ENCODE data around the gene TMEM117.
"Not testable (repeated sequence)": the region's sequence is repeated elsewhere in the genome, so short reads cannot be mapped to it uniquely, and the experiment has no call there.

Gene TMEM117

GRCh38 chr12:44031472-44032185 is 195.7 kb downstream of the TMEM117 start:
- no peak for DNase-seq

DNA sequence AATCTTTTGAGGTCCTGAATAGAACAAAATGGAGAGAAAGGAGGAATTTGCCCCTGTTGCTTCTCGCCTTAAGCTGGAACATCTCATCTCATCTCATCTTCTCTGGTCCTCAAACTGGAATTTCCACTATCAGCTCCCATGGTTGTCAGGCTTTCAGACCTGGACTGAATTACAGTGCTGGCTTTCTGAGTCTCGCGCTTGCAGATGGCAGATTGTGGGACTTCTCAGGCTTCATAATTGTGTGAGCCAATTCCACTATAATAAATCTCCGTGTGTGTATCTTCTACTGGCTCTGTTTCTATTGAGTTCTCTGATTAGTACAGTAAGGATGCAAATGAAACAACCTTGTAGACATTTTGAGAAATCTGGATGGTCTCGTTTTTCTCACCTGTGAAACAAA is 199.0 kb downstream of the TMEM117 start:
- DNase-seq = no peak

DNA sequence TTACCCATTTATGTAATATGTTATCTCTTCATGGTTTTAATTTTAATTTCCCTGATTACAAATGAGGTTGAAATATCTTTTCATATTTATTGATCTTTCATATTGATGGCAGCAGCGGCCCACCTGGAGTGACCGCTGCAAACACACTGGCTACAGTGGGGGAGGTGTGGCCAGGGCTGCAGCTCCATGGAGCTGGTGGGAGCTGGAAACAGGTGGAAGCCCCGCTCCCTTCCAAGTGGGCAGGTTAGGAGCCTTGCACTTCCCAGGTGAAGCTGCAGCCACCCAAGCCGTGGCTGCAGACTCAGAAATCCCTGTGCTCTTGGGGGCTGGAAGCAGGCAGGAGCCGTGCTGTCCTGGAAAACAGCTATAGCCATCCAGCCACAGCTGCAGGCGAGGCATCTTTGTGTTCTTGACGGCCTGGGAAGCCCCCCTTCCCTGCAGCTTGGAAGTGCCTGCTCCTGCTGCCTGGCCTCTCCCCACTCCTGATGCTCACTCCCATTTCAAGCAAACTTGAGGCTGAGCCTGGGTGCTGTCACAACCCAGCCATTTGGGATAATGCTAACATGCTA is 201.1 kb downstream of the TMEM117 start:
- no peak for DNase-seq

DNA sequence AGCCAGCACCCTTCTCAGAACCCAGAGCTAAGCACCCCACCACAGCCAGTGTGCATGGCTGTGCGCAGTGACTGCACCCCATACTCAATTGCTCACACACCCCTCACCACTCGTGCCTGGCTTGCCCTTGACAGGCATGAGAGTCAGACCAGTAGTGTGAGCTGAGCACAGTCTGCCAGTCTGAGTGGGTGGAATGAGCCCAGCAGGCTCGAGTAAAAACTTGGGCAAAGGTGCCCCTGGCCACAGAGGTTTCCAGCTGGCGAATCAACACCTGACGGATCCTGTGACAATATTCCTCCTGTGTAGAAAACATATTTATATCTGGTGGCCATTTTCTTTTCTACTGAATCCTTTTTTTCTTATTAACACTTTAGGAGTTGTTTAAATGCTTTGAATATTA is 202.5 kb downstream of the TMEM117 start:
- DNase-seq = no peak

- not testable (repeated sequence) for DNase-seq
These were observed 208.6 kb downstream of the TMEM117 start for GRCh38 chr12:44044491-44044890.

DNA sequence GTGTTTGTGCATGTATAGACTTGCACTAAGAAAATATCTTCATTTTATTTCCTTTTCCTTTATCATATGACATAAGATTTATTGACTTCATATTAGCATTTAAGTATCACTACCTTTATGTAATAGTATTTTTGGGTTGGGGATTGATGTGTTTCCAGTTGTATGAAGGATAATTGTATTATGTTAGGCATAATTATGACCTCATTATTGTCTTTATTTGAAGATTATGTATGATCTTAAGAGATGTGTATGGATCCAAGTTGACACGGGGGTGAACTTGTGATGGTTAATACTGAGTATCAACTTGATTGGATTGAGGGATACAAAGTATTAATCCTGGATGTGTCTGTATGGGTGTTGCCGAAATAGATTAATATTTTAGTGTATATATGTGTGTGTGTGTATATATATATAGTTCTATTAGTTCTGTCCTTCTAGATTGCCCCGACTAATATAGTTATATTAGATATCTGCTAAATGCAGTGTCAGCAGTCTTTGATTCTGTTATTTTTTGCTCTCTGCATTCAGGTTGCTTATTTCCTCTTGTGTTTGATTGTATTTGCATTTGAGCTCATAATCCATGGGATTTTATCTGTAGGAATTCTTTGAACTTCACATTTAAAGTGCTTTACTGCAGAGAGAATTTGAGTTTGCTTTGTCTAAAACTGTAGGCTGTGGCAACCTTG is 211.0 kb downstream of the TMEM117 start:
- DNase-seq = no peak

DNA sequence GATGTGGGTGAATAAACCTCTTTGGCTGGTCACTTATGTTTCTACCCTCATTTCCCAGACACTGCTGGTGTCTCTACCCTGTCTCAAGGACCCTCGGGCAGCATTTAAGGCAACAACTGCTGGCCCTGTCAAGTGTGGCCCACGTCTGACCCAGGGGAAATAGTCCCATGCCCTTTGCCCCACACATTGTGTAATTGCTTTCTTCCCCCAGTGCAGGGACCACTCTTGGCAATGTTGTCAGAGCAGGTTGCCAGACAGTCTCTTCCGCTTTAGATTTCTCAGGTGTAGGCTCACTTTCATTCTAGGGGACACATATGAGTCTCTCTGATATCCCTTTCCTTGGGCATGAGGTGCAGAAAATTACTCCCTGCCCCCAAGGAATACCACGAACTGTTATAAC is 216.7 kb downstream of the TMEM117 start:
- no peak for DNase-seq

GRCh38 chr12:44053549-44054127 is 217.8 kb downstream of the TMEM117 start:
- no peak for DNase-seq

DNA sequence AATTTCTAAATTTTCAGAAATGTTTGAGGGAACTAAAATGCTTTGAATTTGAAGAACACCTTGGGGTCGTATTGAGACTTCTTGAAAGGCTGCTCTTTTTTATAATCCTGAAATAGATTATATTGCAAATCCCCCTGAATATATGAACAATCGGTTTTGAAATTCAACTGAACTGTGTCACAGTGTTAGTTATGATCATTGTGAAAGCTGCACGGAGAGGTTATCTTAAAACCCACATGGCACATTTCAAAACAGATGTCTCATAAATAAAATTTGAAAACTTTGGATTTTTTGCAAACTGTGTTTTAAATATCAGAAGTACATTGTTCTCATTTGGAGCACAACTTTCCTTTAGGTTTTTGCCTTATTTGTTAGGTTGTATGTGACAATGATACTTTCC is 218.4 kb downstream of the TMEM117 start:
- no peak for DNase-seq

DNA sequence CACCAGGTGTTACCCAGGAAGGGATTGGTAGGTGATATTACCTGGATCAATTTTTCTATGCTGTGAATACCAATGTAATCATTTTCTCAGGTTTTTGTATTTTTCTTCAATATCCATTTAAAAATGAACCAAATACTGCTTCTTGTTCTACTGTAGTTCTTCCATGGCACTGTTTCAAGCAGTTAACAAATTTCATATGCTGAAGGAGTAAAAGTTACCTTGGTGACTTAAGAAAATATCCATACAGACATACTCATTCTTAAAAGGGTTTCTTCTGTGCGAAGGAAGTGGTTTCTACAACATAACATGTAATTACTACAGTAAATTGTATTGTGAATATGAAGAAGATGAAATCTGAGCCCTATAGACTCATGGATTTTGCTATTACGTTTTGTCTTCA is 222.5 kb downstream of the TMEM117 start:
- no peak for DNase-seq

DNA sequence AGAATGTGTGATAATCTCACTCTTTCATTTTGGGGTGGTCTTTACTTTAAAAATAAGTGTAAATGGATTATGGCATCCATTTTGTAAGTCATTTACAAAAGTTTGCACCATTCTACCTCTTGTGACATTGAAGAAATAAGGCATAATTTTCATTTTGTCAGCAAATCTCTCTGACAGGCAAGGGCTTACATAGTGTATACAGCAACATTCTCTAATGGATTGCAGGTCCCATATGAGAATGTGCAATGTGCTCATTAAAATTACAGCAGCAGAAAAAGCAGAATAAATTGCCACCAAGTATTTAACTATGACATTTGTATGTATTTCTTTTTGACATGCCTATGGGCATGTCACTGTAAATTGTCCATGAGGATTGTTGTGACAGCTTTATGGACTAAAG is 223.6 kb downstream of the TMEM117 start:
- no peak for DNase-seq

DNA sequence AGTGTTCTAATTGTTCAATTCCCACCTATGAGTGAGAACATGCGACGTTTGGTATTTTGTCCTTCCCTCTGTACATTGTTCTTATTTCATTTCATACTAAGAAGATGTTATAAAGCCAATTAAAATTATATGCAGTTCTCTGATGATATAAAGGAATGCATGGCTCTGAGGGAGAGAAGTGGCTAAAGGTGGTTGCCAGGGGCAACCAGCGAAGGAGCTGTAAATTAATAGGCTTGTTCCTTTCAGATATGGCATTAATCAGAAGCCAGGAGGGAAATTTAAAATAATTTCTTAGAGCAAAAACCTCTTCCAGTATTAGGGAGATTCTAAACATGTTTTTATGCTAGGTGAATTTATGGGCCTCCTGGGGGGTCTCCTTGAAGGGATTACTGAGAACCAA is 227.8 kb downstream of the TMEM117 start:
- DNase-seq = no peak

DNA sequence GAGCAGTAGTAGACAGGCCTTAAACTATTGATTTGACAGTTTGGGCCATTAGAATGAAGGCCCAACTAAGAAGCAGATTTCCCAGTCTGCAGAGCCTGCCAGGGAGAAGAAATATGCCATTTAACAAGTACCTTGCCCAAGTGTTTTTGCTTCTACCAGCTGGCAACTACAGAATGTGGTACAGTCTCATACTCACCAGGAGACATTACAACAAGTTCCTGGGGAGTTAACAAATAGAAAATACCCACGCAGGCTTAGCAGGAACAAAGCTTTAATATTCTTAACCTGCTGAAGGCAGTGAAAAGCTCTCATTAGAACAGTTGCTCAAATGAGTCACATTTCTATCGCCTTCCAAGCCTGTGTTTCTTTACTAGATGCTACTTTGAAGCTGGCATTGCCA is 241.0 kb downstream of the TMEM117 start:
- no peak for DNase-seq

DNA sequence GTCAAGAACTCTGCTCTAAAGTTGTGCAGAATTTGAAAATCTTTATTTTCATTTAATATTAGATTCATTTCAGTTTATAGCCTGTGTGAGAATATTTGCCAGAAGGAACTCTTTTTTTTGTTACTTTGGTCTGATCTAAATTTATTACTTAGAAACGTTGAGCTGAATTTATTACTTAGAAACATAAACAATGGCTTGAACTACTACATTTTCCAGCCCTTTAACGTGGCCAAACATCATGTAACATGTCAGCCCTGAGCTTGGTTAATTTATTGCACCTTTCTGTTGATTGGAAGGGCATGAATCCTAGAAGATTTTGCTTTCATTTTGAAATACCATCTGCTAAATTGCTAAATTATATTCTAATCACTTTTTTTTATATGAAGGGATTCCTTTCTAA is 241.4 kb downstream of the TMEM117 start:
- no peak for DNase-seq

DNA sequence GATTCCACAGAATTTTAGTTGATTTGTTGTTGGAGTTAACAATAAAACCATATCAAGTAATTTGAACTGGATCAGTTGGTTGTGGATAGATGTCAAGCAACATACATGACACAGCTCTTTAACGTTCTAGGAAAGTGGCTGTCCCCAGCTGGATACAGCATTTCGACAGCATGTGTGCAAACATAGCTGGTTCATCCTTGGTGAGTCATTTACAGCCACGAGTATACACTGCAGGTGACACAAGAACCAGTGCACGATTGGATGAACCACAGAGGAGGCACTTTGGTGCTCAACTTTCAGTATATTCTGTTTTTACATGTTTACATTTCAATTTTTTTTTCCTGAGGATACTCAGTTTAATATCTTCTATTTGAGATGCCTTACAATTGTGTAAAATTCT is 242.4 kb downstream of the TMEM117 start:
- no peak for DNase-seq

- DNase-seq = no peak
These were observed 252.8 kb downstream of the TMEM117 start for GRCh38 chr12:44088647-44089046.

GRCh38 chr12:44091948-44092606 is 256.2 kb downstream of the TMEM117 start:
- no peak for DNase-seq

- no peak for DNase-seq
These were observed 262.9 kb downstream of the TMEM117 start for GRCh38 chr12:44098786-44099185.

DNA sequence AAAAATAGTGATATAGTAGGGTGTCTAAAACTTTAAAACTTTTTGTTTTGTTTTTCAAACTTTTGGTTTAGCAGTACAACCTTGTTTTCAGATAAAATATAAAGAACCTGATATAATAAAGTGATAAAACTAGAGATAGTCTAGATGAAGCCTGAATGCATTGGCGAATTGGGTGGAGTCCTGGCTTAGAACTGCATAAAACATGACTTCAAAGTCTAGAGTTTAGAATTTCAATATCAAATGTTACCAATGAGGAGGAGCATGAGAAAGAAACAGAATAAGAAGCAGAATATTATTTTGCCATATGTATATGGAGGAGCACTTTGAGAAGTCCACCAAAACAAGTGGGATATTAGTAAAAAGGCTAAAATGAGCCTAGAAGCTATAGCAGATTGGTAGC is 263.6 kb downstream of the TMEM117 start:
- DNase-seq = no peak

GRCh38 chr12:44100264-44100663 is 264.4 kb downstream of the TMEM117 start:
- no peak for DNase-seq

- no peak for DNase-seq
These were observed 265.6 kb downstream of the TMEM117 start for GRCh38 chr12:44101475-44101874.

DNA sequence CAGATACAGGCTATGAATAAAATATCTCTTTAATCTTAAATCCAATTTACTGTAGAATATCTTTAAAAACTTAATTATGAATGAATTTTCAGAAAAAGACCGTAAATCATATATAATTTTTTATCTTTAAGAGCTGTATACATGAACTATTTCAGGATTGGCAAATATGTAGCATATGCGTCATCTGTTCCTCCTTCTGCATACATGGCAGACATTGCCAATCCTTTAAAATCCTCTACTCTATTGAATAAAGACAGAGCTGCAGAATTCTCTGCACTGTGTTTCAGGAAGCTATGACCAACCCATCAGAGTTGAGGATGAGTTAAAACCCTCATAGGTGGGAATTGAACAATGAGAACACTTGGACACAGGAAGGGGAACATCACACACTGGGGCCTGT is 279.0 kb downstream of the TMEM117 start:
- DNase-seq = no peak

DNA sequence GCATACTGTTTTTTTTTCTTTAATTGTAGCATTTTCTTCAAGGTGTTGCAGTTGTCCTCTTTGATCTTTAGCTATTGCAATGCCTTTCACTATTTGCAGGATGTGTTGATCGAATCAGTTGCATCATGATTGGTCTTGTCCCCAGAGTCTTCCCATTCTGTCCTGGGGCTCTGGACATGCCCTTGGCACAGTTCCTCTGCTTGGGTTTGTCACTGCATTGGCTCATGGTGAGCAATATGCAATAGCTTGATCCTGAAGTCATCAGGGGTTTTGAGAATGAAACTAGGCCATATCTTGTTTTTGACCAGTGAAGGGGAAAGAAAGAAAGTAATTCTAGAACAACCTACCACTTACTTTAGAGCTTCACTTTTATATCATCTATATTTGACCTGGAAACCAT is 281.5 kb downstream of the TMEM117 start:
- DNase-seq = no peak

GRCh38 chr12:44118946-44119345 is 283.1 kb downstream of the TMEM117 start:
- DNase-seq = no peak

Measured in CD4-positive, alpha-beta T cell treated with Interleukin-17A for 4 hours (primary cell).